Kidney epithelial cell (primary cell): ENCODE measurements around the gene RUNX2. TPM values are rescaled to one million over a fixed set of nuclear protein-coding genes. Genes with fewer than 3 reads are reported as not detected.

Experiments used
- DNase-seq: peaks from one replicate; pipeline ENCODE4 v3.0.0-alpha.2; 2010; ENCODE audit warnings: low read depth
- H3K27me3 ChIP-seq: 2 replicates; pipeline ENCODE4 v1.6.0; 2011; ENCODE audit warnings: low read length; ENCODE audit not compliant: control insufficient read depth, insufficient read depth
- H3K36me3 ChIP-seq: 2 replicates; pipeline ENCODE4 v1.5.1; 2011; ENCODE audit warnings: low read length; ENCODE audit not compliant: control insufficient read depth, insufficient read depth
- H3K4me3 ChIP-seq: 2 replicates; pipeline ENCODE4 v1.5.1; 2011; ENCODE audit warnings: low read depth, mild to moderate bottlenecking, control low read depth, low read length
- total RNA-seq: library from RNA; depleted of rRNA; stranded (reverse); fragments of >200 nt; gene quantifications from 2 replicates; pipeline ENCODE4 v1.2.3, GENCODE V29; 2015
- TF ChIP-seq, protein P1 (sequence below): IDR thresholded peaks from 2 replicates; pipeline ENCODE4 v1.5.1; 2011; ENCODE audit warnings: mild to moderate bottlenecking, moderate library complexity, low read length, control low read depth, inconsistent platforms; ENCODE audit not compliant: insufficient read depth, poor library complexity, severe bottlenecking

RUNX2 gene
- total RNA-seq, 1 donor from 2014 or later, result 9.2 TPM

DNA sequence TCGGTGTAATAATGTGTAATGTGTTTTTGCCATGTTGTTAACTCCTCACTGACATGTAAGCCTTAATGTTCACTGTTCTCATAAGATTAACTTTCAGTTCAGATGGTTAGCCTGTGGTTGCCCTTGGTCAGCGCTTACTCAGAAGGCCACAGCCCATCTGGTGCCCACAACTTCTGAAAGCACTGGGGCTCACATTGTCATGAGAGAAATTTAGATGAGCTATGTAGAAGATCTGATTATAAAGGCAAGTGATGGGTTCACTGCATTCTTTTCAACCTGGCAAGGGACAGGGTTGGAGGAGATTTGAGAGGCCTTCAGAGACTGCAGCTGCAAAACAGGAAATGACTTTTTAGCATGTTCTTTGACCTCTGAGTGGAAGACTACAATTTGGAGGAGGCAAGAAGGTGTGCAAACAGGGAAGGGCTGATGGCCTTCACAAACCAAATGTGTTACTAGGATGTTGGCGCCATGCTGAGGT is 291.9 kb downstream of the RUNX2 start:
- TF ChIP-seq, protein P1, sequence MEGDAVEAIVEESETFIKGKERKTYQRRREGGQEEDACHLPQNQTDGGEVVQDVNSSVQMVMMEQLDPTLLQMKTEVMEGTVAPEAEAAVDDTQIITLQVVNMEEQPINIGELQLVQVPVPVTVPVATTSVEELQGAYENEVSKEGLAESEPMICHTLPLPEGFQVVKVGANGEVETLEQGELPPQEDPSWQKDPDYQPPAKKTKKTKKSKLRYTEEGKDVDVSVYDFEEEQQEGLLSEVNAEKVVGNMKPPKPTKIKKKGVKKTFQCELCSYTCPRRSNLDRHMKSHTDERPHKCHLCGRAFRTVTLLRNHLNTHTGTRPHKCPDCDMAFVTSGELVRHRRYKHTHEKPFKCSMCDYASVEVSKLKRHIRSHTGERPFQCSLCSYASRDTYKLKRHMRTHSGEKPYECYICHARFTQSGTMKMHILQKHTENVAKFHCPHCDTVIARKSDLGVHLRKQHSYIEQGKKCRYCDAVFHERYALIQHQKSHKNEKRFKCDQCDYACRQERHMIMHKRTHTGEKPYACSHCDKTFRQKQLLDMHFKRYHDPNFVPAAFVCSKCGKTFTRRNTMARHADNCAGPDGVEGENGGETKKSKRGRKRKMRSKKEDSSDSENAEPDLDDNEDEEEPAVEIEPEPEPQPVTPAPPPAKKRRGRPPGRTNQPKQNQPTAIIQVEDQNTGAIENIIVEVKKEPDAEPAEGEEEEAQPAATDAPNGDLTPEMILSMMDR, result no peak
- no peak for DNase-seq
- H3K36me3 ChIP-seq, result no peaks in the 10 kb centered on the region
- H3K27me3 ChIP-seq, result no peaks in the 10 kb centered on the region
- no peak overlapping the region for H3K4me3 ChIP-seq

DNA sequence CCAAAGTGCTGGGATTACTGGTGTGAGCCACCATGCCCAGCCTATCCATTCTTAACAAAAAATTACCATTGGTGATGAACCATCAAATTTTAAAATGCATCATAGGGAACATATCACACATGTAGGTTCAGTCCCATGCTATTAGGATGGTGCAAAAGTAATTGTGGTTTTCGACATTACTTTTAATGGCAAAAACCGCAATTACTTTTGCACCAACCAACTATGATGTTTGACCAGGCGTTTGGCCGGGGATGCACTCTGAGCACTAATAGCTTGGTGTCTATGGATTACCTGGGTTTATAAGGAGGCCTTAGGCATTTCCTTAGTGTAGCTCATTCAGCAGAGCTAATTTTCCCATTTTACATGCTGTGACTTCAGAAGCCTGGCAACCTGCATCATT is 296.1 kb downstream of the RUNX2 start:
- TF ChIP-seq, protein P1, result no peak
- Histone ChIP-seq H3K27me3 (no peaks in the 10 kb centered on the region), H3K4me3 (no peak overlapping the region), H3K36me3 (no peaks in the 10 kb centered on the region)
- DNase-seq, result no peak

DNA sequence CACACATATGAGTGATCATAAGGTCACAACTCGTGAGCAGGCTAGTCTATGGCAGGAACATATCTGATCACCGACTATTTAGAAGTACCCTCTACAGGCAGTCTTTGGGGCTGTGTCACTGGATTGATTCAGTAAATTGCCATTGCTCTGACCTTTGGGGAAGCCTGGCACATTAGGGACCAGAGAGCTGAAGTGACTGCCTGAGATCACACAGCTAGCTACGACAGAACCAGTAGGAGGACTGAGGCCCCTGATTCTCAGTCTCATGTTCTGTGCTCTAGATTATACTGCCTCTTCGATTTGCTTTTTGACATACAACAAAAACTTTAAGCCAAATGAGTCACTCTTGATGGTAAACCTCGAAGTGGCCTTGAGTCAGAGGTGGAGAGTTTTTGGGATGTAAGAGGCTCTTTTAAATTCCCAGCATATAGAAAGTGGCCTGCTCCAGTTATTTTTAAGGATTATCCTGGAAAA is 297.1 kb downstream of the RUNX2 start:
- Histone ChIP-seq H3K36me3 (no peaks in the 10 kb centered on the region), H3K27me3 (no peaks in the 10 kb centered on the region), H3K4me3 (no peak overlapping the region)
- no peak for DNase-seq
- TF ChIP-seq, protein P1, result no peak

DNA sequence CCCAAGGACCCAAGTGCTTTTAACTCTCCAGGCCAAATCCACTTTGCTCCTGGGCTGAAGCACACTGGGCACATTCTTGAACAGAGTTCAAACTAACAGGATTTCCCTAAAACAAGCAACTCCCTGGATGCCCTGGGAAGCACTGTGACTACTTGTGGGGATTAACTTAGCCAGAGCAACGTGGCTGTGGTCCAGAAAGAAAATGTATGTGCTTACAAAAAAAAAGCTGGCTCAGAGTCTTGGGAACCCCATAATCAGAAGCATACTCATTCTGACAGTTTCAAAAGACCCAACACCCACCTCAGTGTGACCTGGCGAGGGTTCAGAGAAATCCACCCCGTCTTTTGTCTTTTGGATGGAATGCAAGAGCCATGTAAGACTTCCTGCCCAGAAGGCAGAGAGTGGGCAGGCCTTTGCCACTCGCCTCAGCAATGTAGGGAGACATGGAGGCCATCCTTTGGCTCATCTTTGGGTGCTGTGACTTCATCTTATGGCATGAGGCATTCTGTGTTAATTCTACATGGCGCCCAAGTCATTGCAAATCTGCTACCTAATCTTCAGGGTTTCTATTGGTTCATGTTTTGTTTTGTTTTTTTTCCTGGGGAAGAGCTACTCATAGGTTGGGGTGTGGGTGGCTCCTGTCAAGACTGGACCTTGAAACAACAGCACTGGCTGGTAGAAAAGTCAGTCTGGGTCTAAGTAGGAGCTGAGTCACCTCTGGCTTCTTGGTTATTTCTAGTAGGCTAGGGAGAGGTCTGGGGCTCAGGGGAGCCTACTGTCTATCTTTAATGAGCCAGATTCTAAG is 298.2 kb downstream of the RUNX2 start:
- Histone ChIP-seq H3K27me3 (no peaks in the 10 kb centered on the region), H3K36me3 (no peaks in the 10 kb centered on the region), H3K4me3 (no peak overlapping the region)
- no peak for DNase-seq
- TF ChIP-seq, protein P1, result no peak

DNA sequence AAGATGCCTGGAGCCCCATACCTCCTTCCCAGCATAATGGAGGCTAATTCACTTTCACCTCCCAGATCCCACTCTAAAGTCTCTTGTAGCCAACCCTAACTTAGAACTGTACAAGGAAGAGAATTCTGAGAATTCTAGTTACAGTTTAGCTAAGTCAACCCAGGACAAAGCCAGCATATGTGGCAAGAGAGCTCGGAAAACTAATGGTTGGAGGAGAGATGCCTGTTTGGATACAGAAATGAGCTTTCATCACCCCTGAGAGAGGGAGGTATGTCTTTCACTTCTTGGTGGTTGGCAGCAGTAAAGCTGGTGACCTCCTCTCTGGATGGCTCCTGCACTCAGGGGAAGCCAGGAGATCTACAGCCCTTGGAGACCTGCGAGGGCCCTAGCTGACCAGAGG is 302.2 kb downstream of the RUNX2 start:
- DNase-seq, result no peak
- Histone ChIP-seq H3K36me3 (no peaks in the 10 kb centered on the region), H3K4me3 (no peak overlapping the region), H3K27me3 (no peaks in the 10 kb centered on the region)
- TF ChIP-seq, protein P1, result no peak

DNA sequence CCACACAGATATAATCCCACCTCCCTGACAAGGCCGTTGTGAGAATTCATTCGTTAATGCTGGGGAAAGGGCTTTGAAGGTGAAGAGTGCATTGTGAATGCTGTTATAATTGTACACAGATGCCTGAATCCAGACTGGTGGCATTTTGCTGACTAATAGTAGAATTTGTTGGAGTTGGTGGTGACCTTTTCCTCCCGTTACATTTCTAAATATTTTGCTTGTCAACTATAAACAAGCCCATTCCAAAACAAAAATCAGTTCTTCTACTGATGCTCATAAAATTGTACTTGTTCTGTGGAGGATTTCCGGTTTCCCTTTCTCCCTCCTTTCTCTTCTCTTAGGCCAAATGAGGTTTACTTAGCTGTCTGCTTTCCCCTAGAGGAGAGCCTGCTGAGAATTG is 302.7 kb downstream of the RUNX2 start:
- H3K4me3 ChIP-seq, result no peak overlapping the region
- TF ChIP-seq, protein P1, result no peak
- H3K36me3 ChIP-seq, result no peaks in the 10 kb centered on the region
- no peak for DNase-seq
- H3K27me3 ChIP-seq, result no peaks in the 10 kb centered on the region
